Stimulated activated CD4-positive, alpha-beta T cell treated with anti-CD3 and anti-CD28 coated beads, Interleukin-12 subunit alpha, Interleukin-12 subunit beta, amount 100 ng/mL, for 48 hours (primary cell): ENCODE data around the gene GRHPR.
"Not testable (repeated sequence)": the region's sequence is repeated elsewhere in the genome, so short reads cannot be mapped to it uniquely, and the experiment has no call there.

Experiments
- DNase-seq, 3 donors: peaks; one replicate each; pipeline ENCODE4 v3.0.0-alpha.2; 2020; ENCODE audit warnings: low read depth in 2 of 3, low spot score in 1 of 3

Gene GRHPR

GRCh38 chr9:37420271-37421215 is 2.0 kb upstream of the GRHPR start:
- no peak for DNase-seq

- DNase-seq, result no peak
Observed at GRCh38 chr9:37421914-37422288, 595 bp upstream of the GRHPR start.

- no peak for DNase-seq
Observed at GRCh38 chr9:37423508-37423907, 1.0 kb downstream of the GRHPR start.

- no peak for DNase-seq
Observed at GRCh38 chr9:37424204-37424685, 1.7 kb downstream of the GRHPR start.

- DNase-seq, result no peak
Observed at GRCh38 chr9:37424686-37425297, 2.3 kb downstream of the GRHPR start.

GRCh38 chr9:37425298-37425752 is 2.8 kb downstream of the GRHPR start:
- no peak for DNase-seq

GRCh38 chr9:37426431-37426830 is 3.9 kb downstream of the GRHPR start:
- not testable (repeated sequence) for DNase-seq

GRCh38 chr9:37426846-37427245 is 4.3 kb downstream of the GRHPR start:
- no peak for DNase-seq

GRCh38 chr9:37428345-37428744 is 5.8 kb downstream of the GRHPR start:
- DNase-seq, result no peak

- DNase-seq, result no peak
Observed at GRCh38 chr9:37429441-37430285, 7.2 kb downstream of the GRHPR start.

GRCh38 chr9:37430841-37431597 is 8.5 kb downstream of the GRHPR start:
- DNase-seq, result no peak

- no peak for DNase-seq
Observed at GRCh38 chr9:37432020-37432419, 9.5 kb downstream of the GRHPR start.

GRCh38 chr9:37433867-37434371 is 11.4 kb downstream of the GRHPR start:
- DNase-seq, result no peak

- no peak for DNase-seq
Observed at GRCh38 chr9:37436540-37436939, 14.0 kb downstream of the GRHPR start.

GRCh38 chr9:37437010-37437409 is 14.5 kb downstream of the GRHPR start:
- DNase-seq, result no peak

- DNase-seq, result no peak
Observed at GRCh38 chr9:37437621-37438020, 15.1 kb downstream of the GRHPR start.

- DNase-seq, result no peak
Observed at GRCh38 chr9:37438359-37438758, 15.9 kb downstream of the GRHPR start.

- DNase-seq, result no peak
Observed at GRCh38 chr9:37441776-37442370, 19.4 kb downstream of the GRHPR start.

- no peak for DNase-seq
Observed at GRCh38 chr9:37442556-37442955, 20.1 kb downstream of the GRHPR start.

- no peak for DNase-seq
Observed at GRCh38 chr9:37443566-37443965, 21.1 kb downstream of the GRHPR start.
